HT-29 (cell line): ENCODE data around the gene NSUN5. TPM values are rescaled to one million over a fixed set of nuclear protein-coding genes. Genes with fewer than 3 reads are reported as not detected.
"Not testable (repeated sequence)": the region's sequence is repeated elsewhere in the genome, so short reads cannot be mapped to it uniquely, and the experiment has no call there.

Experiments
- DNase-seq: peaks from one replicate; pipeline ENCODE4 v3.0.0-alpha.2; 2015; ENCODE audit warnings: low spot score
- small RNA-seq: library from RNA; depleted of rRNA; stranded (forward); fragments of <200 nt; gene quantifications from one replicate; pipeline ENCODE3, GENCODE V24; 2014
- total RNA-seq: library from RNA; depleted of rRNA; stranded (reverse); fragments of >200 nt; shearing (Covaris generic); gene quantifications from 2 replicates; pipeline ENCODE4 v1.2.3, GENCODE V29; 2014; rRNA removed

NSUN5 gene
- total RNA-seq, 1 experiment from 2014 or later, result 72.1 TPM

GRCh38 chr7:73297235-73297634, 11.4 kb downstream of the NSUN5 start:
- DNase-seq, result not testable (repeated sequence)

GRCh38 chr7:73277210-73277609, 31.4 kb downstream of the NSUN5 start:
- DNase-seq, result not testable (repeated sequence)

- DNase-seq, result not testable (repeated sequence)
Observed at GRCh38 chr7:73267813-73268212, 40.8 kb downstream of the NSUN5 start.

- not testable (repeated sequence) for DNase-seq
Observed at GRCh38 chr7:73266719-73267368, 41.8 kb downstream of the NSUN5 start.

- not testable (repeated sequence) for DNase-seq
Observed at GRCh38 chr7:73262416-73262815, 46.2 kb downstream of the NSUN5 start.

Small RNA genes within 50 kb of the gene (small RNA-seq; reads per million reads assigned to genes)
- gene RNU6-1080P, result not detected

Other genes starting within 250 kb of the NSUN5 start
- not detected in 2 replicates for gene SPDYE9, start 222.8 kb downstream of the NSUN5 start, total RNA-seq
- gene TRIM50, start 19.3 kb upstream of the NSUN5 start, total RNA-seq, result not detected in 2 replicates
- gene FKBP6, start 19.3 kb upstream of the NSUN5 start, total RNA-seq, result not detected in 2 replicates
- not detected in 2 replicates for gene FZD9, start 125.0 kb upstream of the NSUN5 start, total RNA-seq
- gene BAZ1B, start 213.5 kb upstream of the NSUN5 start, total RNA-seq, result 49.9 and 51.9 TPM in 2 replicates
- gene BCL7B, start 248.9 kb upstream of the NSUN5 start, total RNA-seq, result 65.4 and 71.0 TPM in 2 replicates